GM23338 (cell line): ENCODE results near the gene METTL22. TPM values are rescaled to one million over a fixed set of nuclear protein-coding genes. Genes with fewer than 3 reads are reported as not detected.

Source experiments
- ATAC-seq: fragments of 200-7000 bp; cut with Tn5 transposase; 3 replicates; pipeline ENCODE4 v1.9.1; 2020
- DNase-seq: peaks from one replicate; pipeline ENCODE4 v3.0.0-alpha.2; 2015; ENCODE audit warnings: low spot score
- H2AFZ ChIP-seq: fragments of 200-600 bp; sonication (generic); 2 replicates; pipeline ENCODE4 v1.8.0; 2016; ENCODE audit warnings: antibody characterized with exemption, mild to moderate bottlenecking, moderate library complexity
- H3F3A ChIP-seq: fragments of 200-600 bp; sonication (generic); replicated peaks from 2 replicates; pipeline ENCODE4 v1.8.0; 2017; ENCODE audit warnings: antibody characterized with exemption, mixed run types, low read depth
- H3K27ac ChIP-seq: fragments of 200-600 bp; sonication (generic); 2 replicates; pipeline ENCODE4 v1.6.1; 2016; ENCODE audit warnings: low read depth
- H3K27me3 ChIP-seq: fragments of 200-600 bp; sonication (generic); 2 replicates; pipeline ENCODE4 v1.8.0; 2016; ENCODE audit warnings: mild to moderate bottlenecking, mixed run types, moderate library complexity; ENCODE audit not compliant: insufficient read depth
- H3K36me3 ChIP-seq: fragments of 200-600 bp; sonication (generic); 2 replicates; pipeline ENCODE4 v1.8.0; 2016; ENCODE audit warnings: mild to moderate bottlenecking; ENCODE audit not compliant: insufficient read depth
- H3K4me1 ChIP-seq: fragments of 200-600 bp; sonication (generic); 2 replicates; pipeline ENCODE4 v1.8.0; 2016; ENCODE audit warnings: mild to moderate bottlenecking, moderate library complexity; ENCODE audit not compliant: insufficient read depth
- H3K4me2 ChIP-seq: fragments of 200-600 bp; sonication (generic); 2 replicates; pipeline ENCODE4 v1.7.1; 2017; ENCODE audit warnings: mixed run types
- H3K4me3 ChIP-seq: fragments of 200-600 bp; sonication (generic); 2 replicates; pipeline ENCODE4 v1.6.1; 2016; ENCODE audit warnings: mixed run types
- H3K79me2 ChIP-seq: fragments of 200-600 bp; sonication (generic); replicated peaks from 2 replicates; pipeline ENCODE4 v1.8.0; 2017; ENCODE audit warnings: mild to moderate bottlenecking; ENCODE audit not compliant: insufficient read depth
- H3K9me2 ChIP-seq: fragments of 200-600 bp; sonication (generic); 2 replicates; pipeline ENCODE4 v1.8.0; 2017; ENCODE audit not compliant: insufficient read depth
- H4K20me1 ChIP-seq: fragments of 200-600 bp; sonication (generic); replicated peaks from 2 replicates; pipeline ENCODE4 v1.8.0; 2017; ENCODE audit warnings: mild to moderate bottlenecking; ENCODE audit not compliant: insufficient read depth
- H3K27ac Mint-ChIP-seq: 2 replicates; pipeline ENCODE4 v1.8.0; 2020; ENCODE audit warnings: inconsistent platforms, mild to moderate bottlenecking, moderate library complexity, mixed read lengths
- H3K27me3 Mint-ChIP-seq: 3 replicates; pipeline ENCODE4 v1.8.0; 2022; ENCODE audit warnings: low read depth, mild to moderate bottlenecking, moderate library complexity, mixed read lengths, inconsistent platforms; ENCODE audit not compliant: insufficient read depth, poor library complexity
- H3K36me3 Mint-ChIP-seq: 3 replicates; pipeline ENCODE4 v1.8.0; 2021; ENCODE audit warnings: low read depth, mild to moderate bottlenecking, inconsistent platforms, moderate library complexity, mixed read lengths
- H3K4me1 Mint-ChIP-seq: 3 replicates; pipeline ENCODE4 v1.8.0; 2020; ENCODE audit warnings: mild to moderate bottlenecking, inconsistent platforms, mixed read lengths
- H3K4me3 Mint-ChIP-seq: 3 replicates; pipeline ENCODE4 v1.8.0; 2021; ENCODE audit warnings: moderate library complexity, mild to moderate bottlenecking, inconsistent platforms, mixed read lengths
- H3K9me3 Mint-ChIP-seq: 3 replicates; pipeline ENCODE4 v1.8.0; 2020; ENCODE audit warnings: moderate library complexity, mild to moderate bottlenecking, inconsistent platforms, mixed read lengths
- CREB1 ChIP-seq: fragments of 250-450 bp; sonication (Bioruptor Pico); IDR thresholded peaks from 2 replicates; pipeline ENCODE4 v1.5.0; 2020; ENCODE audit warnings: low read depth, mild to moderate bottlenecking, moderate library complexity
- EZH2 ChIP-seq: fragments of 200-600 bp; sonication (generic); IDR thresholded peaks from one replicate; pipeline ENCODE4 v1.8.0; 2017; ENCODE audit warnings: antibody characterized with exemption, mild to moderate bottlenecking, low read depth; ENCODE audit not compliant: unreplicated experiment
- EZH2phosphoT487 ChIP-seq: fragments of 200-600 bp; sonication (generic); IDR thresholded peaks from one replicate; pipeline ENCODE4 v1.8.1; 2018; ENCODE audit warnings: antibody characterized with exemption; ENCODE audit not compliant: unreplicated experiment
- JUNB ChIP-seq: IDR thresholded peaks from one replicate; pipeline ENCODE4 v1.6.1; 2016; ENCODE audit warnings: antibody characterized with exemption; ENCODE audit not compliant: unreplicated experiment
- NANOG ChIP-seq: IDR thresholded peaks from 2 replicates; pipeline ENCODE4 v1.6.1; 2016; ENCODE audit warnings: antibody characterized with exemption, borderline replicate concordance
- REST ChIP-seq: IDR thresholded peaks from one replicate; pipeline ENCODE4 v1.6.1; 2018; ENCODE audit warnings: antibody characterized with exemption; ENCODE audit not compliant: unreplicated experiment
- STAT1 ChIP-seq: IDR thresholded peaks from one replicate; pipeline ENCODE4 v1.6.1; 2016; ENCODE audit warnings: antibody characterized with exemption; ENCODE audit not compliant: unreplicated experiment
- ZNF114 ChIP-seq: fragments of 250-450 bp; sonication (Bioruptor Pico); IDR thresholded peaks from 2 replicates; pipeline ENCODE4 v1.5.0; 2020; ENCODE audit warnings: mild to moderate bottlenecking, moderate library complexity
- ZNF331 ChIP-seq: fragments of 250-450 bp; sonication (Bioruptor Pico); IDR thresholded peaks from 2 replicates; pipeline ENCODE4 v1.5.0; 2020; ENCODE audit warnings: low read depth, mild to moderate bottlenecking, moderate library complexity
- polyA plus RNA-seq: library from polyadenylated mRNA; unstranded; fragments of >200 nt; fragmentation: Nextera tagmentation; extraction: Ambion mirVana; gene quantifications from 2 replicates; pipeline ENCODE4 v1.2.1, GENCODE V29; 2016
- total RNA-seq: library from RNA; depleted of rRNA; stranded (reverse); fragments of >200 nt; shearing (Covaris generic); gene quantifications from 2 replicates; pipeline ENCODE4 v1.2.3, GENCODE V29; 2014
- TF ChIP-seq, protein P1 (sequence below): IDR thresholded peaks from 2 replicates; pipeline ENCODE4 v1.6.1; 2016; ENCODE audit warnings: antibody characterized with exemption
- TF ChIP-seq, protein P2 (sequence below): fragments of 250-450 bp; sonication (Bioruptor Pico); IDR thresholded peaks from 2 replicates; pipeline ENCODE4 v1.5.0; 2020; ENCODE audit warnings: mild to moderate bottlenecking, moderate library complexity

METTL22 gene
- total and polyA plus RNA-seq, 2 experiments from 2014 or later: 51.4 to 51.8 TPM

- TF ChIP-seq REST: no peak
- no peak for TF ChIP-seq JUNB
- TF ChIP-seq, protein P1, sequence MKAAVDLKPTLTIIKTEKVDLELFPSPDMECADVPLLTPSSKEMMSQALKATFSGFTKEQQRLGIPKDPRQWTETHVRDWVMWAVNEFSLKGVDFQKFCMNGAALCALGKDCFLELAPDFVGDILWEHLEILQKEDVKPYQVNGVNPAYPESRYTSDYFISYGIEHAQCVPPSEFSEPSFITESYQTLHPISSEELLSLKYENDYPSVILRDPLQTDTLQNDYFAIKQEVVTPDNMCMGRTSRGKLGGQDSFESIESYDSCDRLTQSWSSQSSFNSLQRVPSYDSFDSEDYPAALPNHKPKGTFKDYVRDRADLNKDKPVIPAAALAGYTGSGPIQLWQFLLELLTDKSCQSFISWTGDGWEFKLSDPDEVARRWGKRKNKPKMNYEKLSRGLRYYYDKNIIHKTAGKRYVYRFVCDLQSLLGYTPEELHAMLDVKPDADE: no peak
- no peak for TF ChIP-seq EZH2
- no peak for TF ChIP-seq STAT1
- TF ChIP-seq EZH2phosphoT487: no peak
- TF ChIP-seq ZNF114 (CRISPR knock-in tag): no peak
- no peak for TF ChIP-seq ZNF331 (CRISPR knock-in tag)
These were observed 40.2 kb downstream of the METTL22 start (continued) for GRCh38 chr16:8661703-8662102.

DNA sequence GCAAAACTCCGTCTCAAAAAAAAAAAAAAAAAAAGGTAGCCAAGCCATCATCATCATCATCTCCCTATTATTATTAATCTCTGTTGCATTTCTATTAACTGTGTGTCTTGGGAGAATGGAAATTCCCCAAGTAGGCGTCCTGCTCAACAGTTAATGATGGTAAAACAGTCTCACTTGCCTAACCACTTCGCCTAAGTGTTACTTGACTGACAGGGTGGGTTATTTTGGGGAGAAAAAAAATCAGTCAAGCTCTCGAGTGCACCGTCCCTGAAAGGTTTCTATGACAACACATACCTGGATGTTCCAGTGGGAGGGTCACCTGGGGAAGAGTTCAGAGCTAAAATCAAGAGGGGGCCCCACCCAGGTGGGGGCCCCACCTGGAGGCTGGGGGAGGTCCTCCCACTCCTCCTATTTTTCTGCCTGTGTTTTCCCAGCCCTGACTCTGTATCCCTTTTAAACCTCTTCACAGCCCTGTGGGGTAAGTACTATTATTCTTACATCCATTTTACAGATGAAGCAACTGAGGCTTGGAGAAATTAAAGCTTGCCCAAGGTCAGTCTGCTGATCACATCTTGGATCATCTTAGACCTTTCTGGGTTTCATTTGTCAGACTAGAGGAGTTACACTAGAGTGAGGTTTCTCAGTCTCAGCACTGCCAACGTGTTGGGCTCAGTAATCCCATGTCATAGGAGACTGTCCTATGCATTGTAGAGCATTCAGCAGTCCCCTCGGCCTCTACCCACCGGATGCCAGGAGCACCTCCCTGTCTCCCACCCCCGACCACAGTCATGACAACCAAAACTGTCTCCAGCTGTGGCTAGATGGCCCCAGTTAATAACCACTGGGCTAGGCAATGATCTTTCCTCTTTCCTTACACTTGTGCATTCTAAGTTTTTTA, 41.9 kb downstream of the METTL22 start:
- H3K36me3 Mint-ChIP-seq: no peaks in the 10 kb centered on the region
- TF ChIP-seq EZH2: no peak
- no peak for TF ChIP-seq NANOG
- TF ChIP-seq, protein P2, sequence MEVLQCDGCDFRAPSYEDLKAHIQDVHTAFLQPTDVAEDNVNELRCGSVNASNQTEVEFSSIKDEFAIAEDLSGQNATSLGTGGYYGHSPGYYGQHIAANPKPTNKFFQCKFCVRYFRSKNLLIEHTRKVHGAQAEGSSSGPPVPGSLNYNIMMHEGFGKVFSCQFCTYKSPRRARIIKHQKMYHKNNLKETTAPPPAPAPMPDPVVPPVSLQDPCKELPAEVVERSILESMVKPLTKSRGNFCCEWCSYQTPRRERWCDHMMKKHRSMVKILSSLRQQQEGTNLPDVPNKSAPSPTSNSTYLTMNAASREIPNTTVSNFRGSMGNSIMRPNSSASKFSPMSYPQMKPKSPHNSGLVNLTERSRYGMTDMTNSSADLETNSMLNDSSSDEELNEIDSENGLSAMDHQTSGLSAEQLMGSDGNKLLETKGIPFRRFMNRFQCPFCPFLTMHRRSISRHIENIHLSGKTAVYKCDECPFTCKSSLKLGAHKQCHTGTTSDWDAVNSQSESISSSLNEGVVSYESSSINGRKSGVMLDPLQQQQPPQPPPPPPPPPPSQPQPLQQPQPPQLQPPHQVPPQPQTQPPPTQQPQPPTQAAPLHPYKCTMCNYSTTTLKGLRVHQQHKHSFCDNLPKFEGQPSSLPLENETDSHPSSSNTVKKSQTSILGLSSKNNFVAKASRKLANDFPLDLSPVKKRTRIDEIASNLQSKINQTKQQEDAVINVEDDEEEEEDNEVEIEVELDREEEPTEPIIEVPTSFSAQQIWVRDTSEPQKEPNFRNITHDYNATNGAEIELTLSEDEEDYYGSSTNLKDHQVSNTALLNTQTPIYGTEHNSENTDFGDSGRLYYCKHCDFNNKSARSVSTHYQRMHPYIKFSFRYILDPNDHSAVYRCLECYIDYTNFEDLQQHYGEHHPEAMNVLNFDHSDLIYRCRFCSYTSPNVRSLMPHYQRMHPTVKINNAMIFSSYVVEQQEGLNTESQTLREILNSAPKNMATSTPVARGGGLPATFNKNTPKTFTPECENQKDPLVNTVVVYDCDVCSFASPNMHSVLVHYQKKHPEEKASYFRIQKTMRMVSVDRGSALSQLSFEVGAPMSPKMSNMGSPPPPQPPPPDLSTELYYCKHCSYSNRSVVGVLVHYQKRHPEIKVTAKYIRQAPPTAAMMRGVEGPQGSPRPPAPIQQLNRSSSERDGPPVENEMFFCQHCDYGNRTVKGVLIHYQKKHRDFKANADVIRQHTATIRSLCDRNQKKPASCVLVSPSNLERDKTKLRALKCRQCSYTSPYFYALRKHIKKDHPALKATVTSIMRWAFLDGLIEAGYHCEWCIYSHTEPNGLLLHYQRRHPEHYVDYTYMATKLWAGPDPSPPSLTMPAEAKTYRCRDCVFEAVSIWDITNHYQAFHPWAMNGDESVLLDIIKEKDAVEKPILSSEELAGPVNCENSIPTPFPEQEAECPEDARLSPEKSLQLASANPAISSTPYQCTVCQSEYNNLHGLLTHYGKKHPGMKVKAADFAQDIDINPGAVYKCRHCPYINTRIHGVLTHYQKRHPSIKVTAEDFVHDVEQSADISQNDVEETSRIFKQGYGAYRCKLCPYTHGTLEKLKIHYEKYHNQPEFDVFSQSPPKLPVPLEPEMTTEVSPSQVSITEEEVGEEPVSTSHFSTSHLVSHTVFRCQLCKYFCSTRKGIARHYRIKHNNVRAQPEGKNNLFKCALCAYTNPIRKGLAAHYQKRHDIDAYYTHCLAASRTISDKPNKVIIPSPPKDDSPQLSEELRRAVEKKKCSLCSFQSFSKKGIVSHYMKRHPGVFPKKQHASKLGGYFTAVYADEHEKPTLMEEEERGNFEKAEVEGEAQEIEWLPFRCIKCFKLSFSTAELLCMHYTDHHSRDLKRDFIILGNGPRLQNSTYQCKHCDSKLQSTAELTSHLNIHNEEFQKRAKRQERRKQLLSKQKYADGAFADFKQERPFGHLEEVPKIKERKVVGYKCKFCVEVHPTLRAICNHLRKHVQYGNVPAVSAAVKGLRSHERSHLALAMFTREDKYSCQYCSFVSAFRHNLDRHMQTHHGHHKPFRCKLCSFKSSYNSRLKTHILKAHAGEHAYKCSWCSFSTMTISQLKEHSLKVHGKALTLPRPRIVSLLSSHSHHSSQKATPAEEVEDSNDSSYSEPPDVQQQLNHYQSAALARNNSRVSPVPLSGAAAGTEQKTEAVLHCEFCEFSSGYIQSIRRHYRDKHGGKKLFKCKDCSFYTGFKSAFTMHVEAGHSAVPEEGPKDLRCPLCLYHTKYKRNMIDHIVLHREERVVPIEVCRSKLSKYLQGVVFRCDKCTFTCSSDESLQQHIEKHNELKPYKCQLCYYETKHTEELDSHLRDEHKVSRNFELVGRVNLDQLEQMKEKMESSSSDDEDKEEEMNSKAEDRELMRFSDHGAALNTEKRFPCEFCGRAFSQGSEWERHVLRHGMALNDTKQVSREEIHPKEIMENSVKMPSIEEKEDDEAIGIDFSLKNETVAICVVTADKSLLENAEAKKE: no peak
- TF ChIP-seq, protein P1: no peak
- TF ChIP-seq EZH2phosphoT487: no peak
- no peak for TF ChIP-seq CREB1
- no peak overlapping the region for H3K27ac Mint-ChIP-seq
- H3K27me3 Mint-ChIP-seq: peaks cover 10% of the 10 kb centered on the region
- no peak overlapping the region for H3K4me3 ChIP-seq
- H3K4me3 Mint-ChIP-seq: no peak overlapping the region
- H3K36me3 ChIP-seq: no peaks in the 10 kb centered on the region
- DNase-seq (no peak), ATAC-seq (no peak)
- no peaks in the 10 kb centered on the region for H3K9me2 ChIP-seq
- no peaks in the 10 kb centered on the region for H3K9me3 Mint-ChIP-seq
- H3K4me1 ChIP-seq: peaks cover 11% of the 10 kb centered on the region
- H3K27me3 ChIP-seq: no peaks in the 10 kb centered on the region
- no peaks in the 10 kb centered on the region for H3K79me2 ChIP-seq
- no peaks in the 10 kb centered on the region for H3F3A ChIP-seq
- no peaks in the 10 kb centered on the region; the same call in 1 of the 2 replicates for H4K20me1 ChIP-seq
- no peak overlapping the region for H2AFZ ChIP-seq
- peaks cover 21% of the 10 kb centered on the region; the same call in 2 of the 3 replicates for H3K4me1 Mint-ChIP-seq
- H3K4me2 ChIP-seq: no peak overlapping the region
- no peak overlapping the region for H3K27ac ChIP-seq
